ENCODE measurements around the gene SMARCB1. TPM values are rescaled to one million over a fixed set of nuclear protein-coding genes. Genes with fewer than 3 reads are reported as not detected.

Gene SMARCB1
- total and polyA plus RNA-seq, 2 donors (not counting 3 experiments of a cell fraction or from before 2014, with no cell fraction given) = 113 to 148 TPM

- no peak for FAIRE-seq
Measured at GRCh38 chr22:23742505-23743264, 44.1 kb upstream of the SMARCB1 start.

DNA sequence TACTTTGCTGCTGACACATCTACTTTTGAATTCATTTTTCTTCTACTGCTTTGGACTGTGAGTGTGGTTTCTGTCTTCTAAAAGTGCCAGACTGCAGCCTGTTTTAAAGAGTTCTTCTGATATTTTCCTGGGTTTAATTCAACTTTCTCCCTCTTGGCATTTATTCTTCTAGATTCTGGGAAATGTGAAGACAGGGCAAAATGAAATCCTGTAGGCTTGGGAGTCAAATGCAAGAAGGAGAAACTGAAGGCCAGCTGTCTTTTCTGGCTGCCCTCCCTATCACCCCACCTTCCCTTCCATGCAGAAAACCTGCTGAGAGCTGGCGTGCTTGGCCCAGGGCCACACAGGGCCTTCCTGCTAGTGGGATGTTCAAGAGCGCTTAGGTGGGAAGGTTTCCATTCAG is 43.5 kb upstream of the SMARCB1 start:
- Histone ChIP-seq H2AFZ (ENCODE audit: low read depth, low read length) (no peak overlapping the region), H4K20me1 (replicated peaks; ENCODE audit: control insufficient read depth, extremely low read depth, insufficient read depth, low read length) (no peaks in the 10 kb centered on the region), H3K36me3 (ENCODE audit: control insufficient read depth in 2 of 2, extremely low read depth in 1 of 2, insufficient read depth in 2 of 2, low read length in 2 of 2) (peaks cover 5 to 23% of the 10 kb centered on the region in 2 experiments), H3K4me3 (replicated peaks in 1 of 3; ENCODE audit: insufficient read depth in 1 of 3, low read depth in 1 of 3, low read length in 3 of 3) (no peak overlapping the region), H3K4me2 (ENCODE audit: insufficient read depth, low read length) (no peak overlapping the region), H3K9me3 (replicated peaks; ENCODE audit: control insufficient read depth, insufficient read depth, low read length) (no peaks in the 10 kb centered on the region), H3K9ac (replicated peaks; ENCODE audit: extremely low read depth, insufficient read depth, low read length) (no peak overlapping the region), H3K4me1 (ENCODE audit: control insufficient read depth, extremely low read depth, insufficient read depth, low read length) (no peaks in the 10 kb centered on the region), H3K79me2 (ENCODE audit: control insufficient read depth, insufficient read depth, low read length) (no peaks in the 10 kb centered on the region), H3K27ac (ENCODE audit: insufficient read depth, low read depth, low read length) (no peak overlapping the region), H3K27me3 (ENCODE audit: control insufficient read depth in 2 of 2, insufficient read depth in 2 of 2, low read length in 2 of 2) (no peaks in the 10 kb centered on the region), H3K9me1 (replicated peaks; ENCODE audit: control insufficient read depth, extremely low read depth, insufficient read depth, low read length) (no peaks in the 10 kb centered on the region)
- intact Hi-C loops (cut with micrococcal nuclease) (no loop called here), dilution Hi-C loops (cut with MboI; ENCODE audit: extremely low pct_ligation_motif_present, low sequenced_read_pairs) (no loop called here)
- DNase-seq (ENCODE audit: low read depth, low spot score) (no peak), FAIRE-seq (no peak)
- TF ChIP-seq EZH2 (IDR thresholded peaks at IDR 0.05; ENCODE audit: borderline replicate concordance, low read depth, low read length, severe bottlenecking) (no peak), MYC (IDR thresholded peaks at IDR 0.05; ENCODE audit: low read depth, low read length) (no peak)
- BruUV-seq (replicated peaks) = no TSS peak
- POLR2A ChIA-PET = no interaction called here
- CTCF ChIA-PET = interaction anchor here (2.0 kb wide), 1 partner anchor 106 kb away, joined by 5 read pairs; no protein-coding TSS in a partner anchor

More at GRCh38 chr22:23742505-23743264, 44.1 kb upstream of the SMARCB1 start:
- Histone ChIP-seq H3K4me3 (replicated peaks in 1 of 3; ENCODE audit: insufficient read depth in 1 of 3, low read depth in 1 of 3, low read length in 3 of 3) (no peak overlapping the region), H3K27me3 (ENCODE audit: control insufficient read depth in 2 of 2, insufficient read depth in 2 of 2, low read length in 2 of 2) (no peaks in the 10 kb centered on the region), H3K4me2 (ENCODE audit: insufficient read depth, low read length) (no peak overlapping the region), H3K9ac (replicated peaks; ENCODE audit: extremely low read depth, insufficient read depth, low read length) (no peak overlapping the region), H3K9me1 (replicated peaks; ENCODE audit: control insufficient read depth, extremely low read depth, insufficient read depth, low read length) (no peaks in the 10 kb centered on the region), H2AFZ (ENCODE audit: low read depth, low read length) (no peak overlapping the region), H3K9me3 (replicated peaks; ENCODE audit: control insufficient read depth, insufficient read depth, low read length) (no peaks in the 10 kb centered on the region), H3K36me3 (ENCODE audit: control insufficient read depth in 2 of 2, extremely low read depth in 1 of 2, insufficient read depth in 2 of 2, low read length in 2 of 2) (peaks cover 5 to 23% of the 10 kb centered on the region in 2 experiments), H3K4me1 (ENCODE audit: control insufficient read depth, extremely low read depth, insufficient read depth, low read length) (no peaks in the 10 kb centered on the region), H3K27ac (ENCODE audit: insufficient read depth, low read depth, low read length) (no peak overlapping the region), H3K79me2 (ENCODE audit: control insufficient read depth, insufficient read depth, low read length) (no peaks in the 10 kb centered on the region), H4K20me1 (replicated peaks; ENCODE audit: control insufficient read depth, extremely low read depth, insufficient read depth, low read length) (no peaks in the 10 kb centered on the region)
- no peak for TF ChIP-seq GATA2 (IDR thresholded peaks at IDR 0.05; ENCODE audit: insufficient read depth, insufficient read length, low read depth, low read length)
- ChIA-PET POLR2A (no interaction called here), CTCF (no interaction called here)
- no TSS peak for BruUV-seq (replicated peaks)
- intact Hi-C loops (cut with micrococcal nuclease) = no loop called here
- dilution Hi-C loops (cut with MboI; ENCODE audit: extremely low pct_ligation_motif_present, low sequenced_read_pairs) = no loop called here
- no peak for DNase-seq (ENCODE audit: low read depth, low spot score)

Measured in endothelial cell of umbilical vein (primary cell).